GM10266 (cell line): ENCODE data around the gene C21orf58.
"Not testable (repeated sequence)": the region's sequence is repeated elsewhere in the genome, so short reads cannot be mapped to it uniquely, and the experiment has no call there.

ENCODE experiments used
- DNase-seq: peaks from one replicate; pipeline ENCODE4 v3.0.0; 2012; ENCODE audit errors: extremely low spot score
- CTCF ChIP-seq: IDR thresholded peaks from 2 replicates; pipeline ENCODE4 v1.5.1; 2012; ENCODE audit warnings: mild to moderate bottlenecking, low read depth; ENCODE audit not compliant: control insufficient read depth, insufficient read depth; ENCODE audit errors: missing control alignments

C21orf58 gene

GRCh38 chr21:46316708-46317324, 6.9 kb downstream of the C21orf58 start:
- no peak for DNase-seq
- TF ChIP-seq CTCF, result no peak

GRCh38 chr21:46314441-46315020, 9.1 kb downstream of the C21orf58 start:
- DNase-seq, result no peak
- TF ChIP-seq CTCF, result no peak

- no peak for DNase-seq
- no peak for TF ChIP-seq CTCF
These were observed 10.7 kb downstream of the C21orf58 start for GRCh38 chr21:46312949-46313348.

GRCh38 chr21:46311568-46311967, 12.1 kb downstream of the C21orf58 start:
- no peak for TF ChIP-seq CTCF
- DNase-seq, result no peak

- DNase-seq, result not testable (repeated sequence)
These were observed 13.4 kb downstream of the C21orf58 start for GRCh38 chr21:46310260-46310659.

- DNase-seq, result no peak
- TF ChIP-seq CTCF, result no peak
These were observed 15.2 kb downstream of the C21orf58 start for GRCh38 chr21:46308431-46308830.

GRCh38 chr21:46307625-46308024, 16.0 kb downstream of the C21orf58 start:
- TF ChIP-seq CTCF, result no peak

GRCh38 chr21:46304955-46305354, 18.7 kb downstream of the C21orf58 start:
- no peak for TF ChIP-seq CTCF
- no peak for DNase-seq

More at GRCh38 chr21:46307625-46308024, 16.0 kb downstream of the C21orf58 start:
- DNase-seq, result no peak
